GM21423 (cell line): Measurements from ENCODE around the gene TRAF4.
"Not testable (repeated sequence)": the region's sequence is repeated elsewhere in the genome, so short reads cannot be mapped to it uniquely, and the experiment has no call there.

Source experiments
- ATAC-seq: cut with Tn5 transposase; IDR thresholded peaks from one replicate; pipeline ENCODE4 v1.9.1; 2021; ENCODE audit warnings: mild to moderate bottlenecking, moderate library complexity; ENCODE audit not compliant: unreplicated experiment

TRAF4 gene

GRCh38 chr17:28728364-28729200 is 15.2 kb upstream of the TRAF4 start, which contains the start of gene NEK8:
Gene NEK8 (plus strand): TSS chr17:28728788. CDS start chr17:28728814, 26 bp downstream.
- peak; percentile 34 for ATAC-seq

- ATAC-seq = no peak
These were observed 13.9 kb upstream of the TRAF4 start for GRCh38 chr17:28729950-28730330.

- no peak for ATAC-seq
These were observed 10.5 kb upstream of the TRAF4 start for GRCh38 chr17:28733346-28733745.

- ATAC-seq = no peak
These were observed 9.0 kb upstream of the TRAF4 start for GRCh38 chr17:28734712-28735241.

- no peak for ATAC-seq
These were observed 8.5 kb upstream of the TRAF4 start for GRCh38 chr17:28735242-28735722.

GRCh38 chr17:28735913-28736769 is 7.7 kb upstream of the TRAF4 start:
- ATAC-seq = not testable (repeated sequence)

GRCh38 chr17:28737316-28737715 is 6.5 kb upstream of the TRAF4 start:
- ATAC-seq = no peak

- peak; percentile 60 for ATAC-seq
These were observed 5.8 kb upstream of the TRAF4 start for GRCh38 chr17:28737770-28738679.

GRCh38 chr17:28738680-28739384 is 5.0 kb upstream of the TRAF4 start:
- ATAC-seq = peak; percentile 27

GRCh38 chr17:28740406-28741357 is 3.1 kb upstream of the TRAF4 start:
- ATAC-seq = no peak

- no peak for ATAC-seq
These were observed 2.2 kb upstream of the TRAF4 start for GRCh38 chr17:28741358-28742349.

- peak; percentile 22 for ATAC-seq
These were observed 527 bp downstream of the TRAF4 start for GRCh38 chr17:28744104-28744971.

- no peak for ATAC-seq
These were observed 1.4 kb downstream of the TRAF4 start for GRCh38 chr17:28744972-28745785.

- no peak for ATAC-seq
These were observed 2.1 kb downstream of the TRAF4 start for GRCh38 chr17:28745786-28746411.

GRCh38 chr17:28746611-28747050 is 2.8 kb downstream of the TRAF4 start:
- ATAC-seq = no peak
